MCF 10A (cell line): Measurements from ENCODE around the gene TENT4A. TPM values are rescaled to one million over a fixed set of nuclear protein-coding genes. Genes with fewer than 3 reads are reported as not detected.

ENCODE experiments used
- BruUV-seq: library from RNA; stranded (reverse); fragments of 400-500 nt; replicated peaks from 2 replicates; lab custom pipeline; 2021; lab: Mats Ljungman, UMichigan
- CTCF ChIA-PET: fragments of 300-600 bp; sonication (Branson Sonifier 250); formaldehyde crosslinking; extraction: SDS; loops from one replicate; lab custom pipeline; 2021; ENCODE audit warnings: antibody characterized with exemption, inconsistent platforms; lab: Yijun Ruan, JAX
- POLR2A ChIA-PET: fragments of 300-600, 350-650 bp; sonication (Branson Sonifier 250); formaldehyde crosslinking; extraction: SDS; loops from one replicate; lab custom pipeline; 2020; ENCODE audit warnings: antibody characterized with exemption, inconsistent platforms; lab: Yijun Ruan, JAX
- DNase-seq: peaks from one replicate; pipeline ENCODE4 v3.0.0-alpha.2; 2018; ENCODE audit not compliant: unreplicated experiment
- H3K27ac Mint-ChIP-seq: one replicate; pipeline ENCODE4 v1.8.0; 2022; ENCODE audit warnings: mild to moderate bottlenecking, low read depth, mixed read lengths; ENCODE audit not compliant: unreplicated experiment
- H3K27me3 Mint-ChIP-seq: one replicate; pipeline ENCODE4 v1.8.0; 2022; ENCODE audit warnings: mixed read lengths; ENCODE audit not compliant: insufficient read depth, unreplicated experiment
- H3K36me3 Mint-ChIP-seq: one replicate; pipeline ENCODE4 v1.8.0; 2022; ENCODE audit warnings: mild to moderate bottlenecking, moderate library complexity, mixed read lengths; ENCODE audit not compliant: insufficient read depth, unreplicated experiment
- H3K4me1 Mint-ChIP-seq: one replicate; pipeline ENCODE4 v1.8.0; 2022; ENCODE audit warnings: mixed read lengths; ENCODE audit not compliant: insufficient read depth, unreplicated experiment
- H3K4me3 Mint-ChIP-seq: one replicate; pipeline ENCODE4 v1.8.0; 2022; ENCODE audit warnings: mild to moderate bottlenecking, moderate library complexity, mixed read lengths; ENCODE audit not compliant: unreplicated experiment
- H3K9me3 Mint-ChIP-seq: one replicate; pipeline ENCODE4 v1.8.0; 2022; ENCODE audit warnings: mixed read lengths; ENCODE audit not compliant: unreplicated experiment
- CTCF ChIP-seq: fragments of 200-600 bp; IDR thresholded peaks from one replicate; pipeline ENCODE4 v1.8.0; 2022; ENCODE audit warnings: antibody characterized with exemption, mild to moderate bottlenecking; ENCODE audit not compliant: unreplicated experiment
- intact Hi-C: fragments of 100-400 bp; cut with micrococcal nuclease; formaldehyde crosslinking; loops from 2 replicates; pipeline ENCODE4 v1.14.1; 2022
- total RNA-seq: library from RNA; stranded (reverse); gene quantifications from 2 replicates; pipeline ENCODE4 v1.2.3, GENCODE V29; 2022

The TENT4A gene
- total RNA-seq, 1 experiment from 2014 or later, result 27.6 TPM

GRCh38 chr5:6712142-6712576 lies 1.1 kb upstream of the TENT4A start:
- H3K27me3 Mint-ChIP-seq, result no peaks in the 10 kb centered on the region
- H3K27ac Mint-ChIP-seq, result peak overlapping the region; percentile 83
- TSS peak; percentile 76 for BruUV-seq
- ChIA-PET POLR2A (interaction anchor here (0.7 to 2.7 kb wide), 8 partner anchors 12 to 93 kb away, joined by 3 to 53 read pairs (median 4); partner anchors contain the start of genes NSUN2 and SRD5A1), CTCF (interaction anchor here (0.6 to 2.6 kb wide), 4 partner anchors 24 to 338 kb away, joined by 3 to 8 read pairs (median 4); partner anchors contain the start of genes NSUN2 and SRD5A1)
- DNase-seq, result peak; percentile 55
- H3K9me3 Mint-ChIP-seq, result no peaks in the 10 kb centered on the region
- peaks cover 24% of the 10 kb centered on the region for H3K4me1 Mint-ChIP-seq
- H3K4me3 Mint-ChIP-seq, result peak overlapping the region; percentile 75
- intact Hi-C loops, result loop anchor here (1.0 to 5.0 kb wide), 2 partner anchors 35 to 79 kb away; partner anchors contain the start of genes NSUN2 and SRD5A1
- no peaks in the 10 kb centered on the region for H3K36me3 Mint-ChIP-seq
- TF ChIP-seq CTCF, result no peak

- intact Hi-C loops, result loop anchor here (1.0 to 5.0 kb wide), 2 partner anchors 35 to 79 kb away; partner anchors contain the start of genes NSUN2 and SRD5A1
- H3K4me3 Mint-ChIP-seq, result peak overlapping the region; percentile 75
- no peak for TF ChIP-seq CTCF
- DNase-seq, result peak; percentile 96
- H3K27me3 Mint-ChIP-seq, result no peaks in the 10 kb centered on the region
- no peaks in the 10 kb centered on the region for H3K9me3 Mint-ChIP-seq
- no peaks in the 10 kb centered on the region for H3K36me3 Mint-ChIP-seq
- ChIA-PET POLR2A (interaction anchor here (0.6 to 2.7 kb wide), 14 partner anchors 8 to 1290 kb away, joined by 3 to 53 read pairs (median 4); partner anchors contain the start of genes ICE1, NSUN2 and SRD5A1), CTCF (interaction anchor here (1.0 to 2.6 kb wide), 2 partner anchors 78 to 80 kb away, joined by 3 to 8 read pairs; partner anchors contain the start of genes NSUN2 and SRD5A1)
- no TSS peak for BruUV-seq
- peaks cover 24% of the 10 kb centered on the region for H3K4me1 Mint-ChIP-seq
- H3K27ac Mint-ChIP-seq, result peak overlapping the region; percentile 83
Observed at GRCh38 chr5:6712577-6713273, 507 bp upstream of the TENT4A start.

GRCh38 chr5:6714226-6715041 lies 1.2 kb downstream of the TENT4A start:
- no peak for TF ChIP-seq CTCF
- Mint-ChIP-seq H3K36me3 (peaks cover 6% of the 10 kb centered on the region), H3K9me3 (no peaks in the 10 kb centered on the region), H3K4me1 (peaks cover 39% of the 10 kb centered on the region), H3K4me3 (peak overlapping the region; percentile 78), H3K27ac (peak overlapping the region; percentile 64), H3K27me3 (no peaks in the 10 kb centered on the region)
- POLR2A ChIA-PET, result no interaction called here
- BruUV-seq, result no TSS peak
- intact Hi-C loops, result loop anchor here (5.0 kb wide), 1 partner anchor 37 kb away; no protein-coding TSS in a partner anchor
- CTCF ChIA-PET, result no interaction called here
- no peak for DNase-seq
